Activated B cell treated with CpG ODN at 0.5 μM for 24 hours (primary cell): ENCODE data around the gene NEURL3. TPM values are rescaled to one million over a fixed set of nuclear protein-coding genes. Genes with fewer than 3 reads are reported as not detected.
A peak's percentile ranks its signal among the peaks of the same experiment; 100 is the strongest.

Experiments used
- ATAC-seq: fragments of 200-7000 bp; cut with Tn5 transposase; one replicate; pipeline ENCODE4 v1.10.0; 2021; ENCODE audit warnings: low read depth, mild to moderate bottlenecking, moderate library complexity
- CTCF ChIA-PET: fragments of 350-600 bp; sonication (Branson Sonifier 250); formaldehyde crosslinking; loops from one replicate; lab custom pipeline; 2021; ENCODE audit warnings: antibody characterized with exemption; lab: Charles Lee
- POLR2A ChIA-PET: fragments of 350-600 bp; sonication (Branson Sonifier 250); formaldehyde crosslinking; loops from one replicate; lab custom pipeline; 2021; ENCODE audit warnings: antibody characterized with exemption; lab: Charles Lee
- DNase-seq: peaks from one replicate; pipeline ENCODE4 v3.0.0; 2022
- H3K27ac Mint-ChIP-seq: one replicate; pipeline ENCODE4 v1.8.0; 2020; ENCODE audit warnings: mixed read lengths
- H3K27me3 Mint-ChIP-seq: one replicate; pipeline ENCODE4 v1.8.0; 2021; ENCODE audit warnings: mixed read lengths
- H3K36me3 Mint-ChIP-seq: one replicate; pipeline ENCODE4 v1.8.0; 2021; ENCODE audit warnings: low read depth, mixed read lengths
- H3K4me1 Mint-ChIP-seq: one replicate; pipeline ENCODE4 v1.8.0; 2021; ENCODE audit warnings: mixed read lengths
- H3K4me3 Mint-ChIP-seq: one replicate; pipeline ENCODE4 v1.8.0; 2020; ENCODE audit warnings: mild to moderate bottlenecking, mixed read lengths
- H3K9me3 Mint-ChIP-seq: one replicate; pipeline ENCODE4 v1.8.0; 2020; ENCODE audit warnings: mixed read lengths
- intact Hi-C: fragments of 100-400 bp; cut with micrococcal nuclease; formaldehyde crosslinking; loops from one replicate; pipeline ENCODE4 v1.15.1; 2024
- total RNA-seq: library from RNA; stranded (reverse); gene quantifications from 2 replicates; pipeline ENCODE4 v1.2.3, GENCODE V29; 2022
- TF ChIP-seq, protein P1 (sequence below): fragments of 200-600 bp; IDR thresholded peaks from one replicate; pipeline ENCODE4 v1.8.0; 2022; ENCODE audit warnings: antibody characterized with exemption, mild to moderate bottlenecking

NEURL3 gene
- total RNA-seq, 1 donor from 2014 or later: not detected

DNA sequence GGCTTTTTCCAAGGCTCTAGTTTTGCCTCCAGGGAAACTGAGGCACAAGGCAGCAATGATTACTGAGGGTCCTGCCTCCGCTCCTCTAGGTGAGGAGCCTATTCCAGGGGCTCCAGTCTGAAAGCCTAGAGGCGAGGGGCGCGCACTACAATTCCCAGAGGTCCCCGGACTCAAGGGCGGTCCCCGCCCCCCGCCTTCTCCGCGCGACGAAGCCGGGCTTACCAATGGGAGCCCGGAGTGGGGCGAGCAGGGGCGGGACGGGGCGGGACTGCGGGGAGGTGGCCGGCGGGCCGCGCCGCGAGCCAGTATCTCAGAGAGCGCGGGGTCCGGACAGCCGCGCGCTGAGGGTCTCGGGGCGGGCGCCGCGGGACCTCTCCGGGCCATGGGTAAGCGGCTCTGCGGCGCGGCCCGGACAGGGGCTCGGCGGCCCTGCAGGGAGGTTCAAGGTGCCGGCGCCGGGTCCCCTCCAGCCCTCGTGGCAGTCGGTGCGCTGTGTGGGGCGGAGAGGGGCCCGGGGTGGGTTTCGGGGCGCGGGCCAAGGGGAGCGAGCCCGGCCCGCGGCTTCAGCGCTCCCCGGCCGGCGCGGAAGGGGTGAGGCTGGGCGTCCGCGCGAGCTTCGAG is 31.4 kb upstream of the NEURL3 start, which contains the start of gene ARID5A:
TSS of gene ARID5A (plus strand) at position 308 of the 621 bp plus-strand sequence. CDS start at position 383, 75 bp downstream.
- Mint-ChIP-seq H3K36me3 (peaks cover 22% of the 10 kb centered on the region), H3K4me3 (peak within 1 kb of the TSS; percentile 91), H3K4me1 (peaks cover 53% of the 10 kb centered on the region), H3K27ac (peak within 1 kb of the TSS; percentile 90), H3K9me3 (no peaks in the 10 kb centered on the region), H3K27me3 (no peaks in the 10 kb centered on the region)
- ChIA-PET POLR2A (interaction anchor here (0.5 to 5.6 kb wide), 12 partner anchors 8 to 1113 kb away, joined by 3 to 161 read pairs (median 5); partner anchors contain the start of genes CIAO1, KANSL3, NCAPH and TMEM127), CTCF (interaction anchor here (2.6 to 4.4 kb wide), 2 partner anchors 8 to 18 kb away, joined by 11 to 34 read pairs; no protein-coding TSS in a partner anchor)
- DNase-seq: peak; percentile 79
- peak; percentile 74 for ATAC-seq
- TF ChIP-seq, protein P1, sequence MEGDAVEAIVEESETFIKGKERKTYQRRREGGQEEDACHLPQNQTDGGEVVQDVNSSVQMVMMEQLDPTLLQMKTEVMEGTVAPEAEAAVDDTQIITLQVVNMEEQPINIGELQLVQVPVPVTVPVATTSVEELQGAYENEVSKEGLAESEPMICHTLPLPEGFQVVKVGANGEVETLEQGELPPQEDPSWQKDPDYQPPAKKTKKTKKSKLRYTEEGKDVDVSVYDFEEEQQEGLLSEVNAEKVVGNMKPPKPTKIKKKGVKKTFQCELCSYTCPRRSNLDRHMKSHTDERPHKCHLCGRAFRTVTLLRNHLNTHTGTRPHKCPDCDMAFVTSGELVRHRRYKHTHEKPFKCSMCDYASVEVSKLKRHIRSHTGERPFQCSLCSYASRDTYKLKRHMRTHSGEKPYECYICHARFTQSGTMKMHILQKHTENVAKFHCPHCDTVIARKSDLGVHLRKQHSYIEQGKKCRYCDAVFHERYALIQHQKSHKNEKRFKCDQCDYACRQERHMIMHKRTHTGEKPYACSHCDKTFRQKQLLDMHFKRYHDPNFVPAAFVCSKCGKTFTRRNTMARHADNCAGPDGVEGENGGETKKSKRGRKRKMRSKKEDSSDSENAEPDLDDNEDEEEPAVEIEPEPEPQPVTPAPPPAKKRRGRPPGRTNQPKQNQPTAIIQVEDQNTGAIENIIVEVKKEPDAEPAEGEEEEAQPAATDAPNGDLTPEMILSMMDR: no peak
- intact Hi-C loops: loop anchor here (1.0 to 5.0 kb wide), 10 partner anchors 8 to 389 kb away; partner anchors contain the start of genes ANKRD39, CIAO1, DUSP2 and NCAPH

DNA sequence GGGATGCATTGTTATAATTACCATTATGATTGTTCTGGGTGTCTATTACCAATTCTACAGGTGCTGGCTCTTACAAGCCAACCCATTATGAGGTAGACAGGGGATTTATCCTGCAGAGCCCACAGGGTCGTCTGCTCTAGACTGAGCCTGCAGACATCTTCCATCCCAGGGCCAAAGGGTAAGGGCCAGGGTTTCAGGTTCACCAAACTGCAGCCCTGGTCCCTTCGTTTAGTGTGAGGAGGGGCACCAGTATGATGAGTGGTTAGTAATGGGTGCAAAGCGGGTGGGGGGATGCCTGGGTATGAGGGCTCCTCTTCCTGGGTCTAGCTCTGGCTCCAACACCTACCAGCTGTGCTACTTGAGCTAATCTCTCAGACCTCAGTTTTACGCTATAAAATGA is 30.2 kb upstream of the NEURL3 start:
- POLR2A ChIA-PET: interaction anchor here (0.6 to 1.1 kb wide), 3 partner anchors 8 to 390 kb away, joined by 4 to 6 read pairs (median 4); partner anchors contain the start of genes DUSP2 and NCAPH
- H3K27ac Mint-ChIP-seq: no peak overlapping the region
- no peaks in the 10 kb centered on the region for H3K9me3 Mint-ChIP-seq
- intact Hi-C loops: loop anchor here (5.0 kb wide), 6 partner anchors 198 to 388 kb away; partner anchors contain the start of genes ANKRD39, CIAO1, DUSP2 and NCAPH
- no peak overlapping the region for H3K4me3 Mint-ChIP-seq
- TF ChIP-seq, protein P1: no peak
- H3K36me3 Mint-ChIP-seq: peaks cover 13% of the 10 kb centered on the region
- no peak for ATAC-seq
- H3K4me1 Mint-ChIP-seq: peaks cover 64% of the 10 kb centered on the region
- H3K27me3 Mint-ChIP-seq: no peaks in the 10 kb centered on the region
- no peak for DNase-seq
- CTCF ChIA-PET: no interaction called here

DNA sequence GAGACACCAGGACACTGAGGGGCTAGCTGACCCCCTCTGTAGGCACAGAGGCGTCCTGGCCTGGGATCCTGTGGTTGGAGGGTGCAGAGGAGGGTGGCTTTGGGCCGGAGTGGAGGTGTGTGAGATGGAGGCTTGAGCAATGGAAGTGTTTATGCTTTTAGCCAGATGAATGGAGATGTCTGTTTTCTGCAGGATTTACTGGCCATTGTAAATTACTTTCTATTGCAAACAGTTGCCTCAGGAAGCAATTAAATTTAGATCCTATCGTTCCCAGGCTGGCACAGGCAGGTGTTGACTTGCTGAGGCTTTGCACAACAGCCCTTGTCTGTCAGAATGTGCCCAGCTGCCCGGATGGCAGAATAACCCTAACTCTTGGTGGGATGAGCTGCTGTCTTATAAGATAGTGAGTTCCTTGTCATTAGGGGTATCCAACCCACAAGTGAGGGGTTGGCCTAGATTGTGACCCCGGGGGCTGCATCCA is 29.6 kb upstream of the NEURL3 start:
- ChIA-PET CTCF (interaction anchor here (1.1 kb wide), 1 partner anchor 26 kb away, joined by 6 read pairs; no protein-coding TSS in a partner anchor), POLR2A (interaction anchor here (0.8 kb wide), 1 partner anchor 200 kb away, joined by 4 read pairs; the partner anchor contains the start of gene NCAPH)
- Mint-ChIP-seq H3K4me1 (peaks cover 64% of the 10 kb centered on the region), H3K4me3 (no peak overlapping the region), H3K9me3 (no peaks in the 10 kb centered on the region), H3K27me3 (no peaks in the 10 kb centered on the region), H3K36me3 (peaks cover 8% of the 10 kb centered on the region), H3K27ac (no peak overlapping the region)
- DNase-seq: no peak
- TF ChIP-seq, protein P1: no peak
- no peak for ATAC-seq
- intact Hi-C loops: loop anchor here (5.0 kb wide), 6 partner anchors 197 to 387 kb away; partner anchors contain the start of genes ANKRD39, CIAO1, DUSP2 and NCAPH

DNA sequence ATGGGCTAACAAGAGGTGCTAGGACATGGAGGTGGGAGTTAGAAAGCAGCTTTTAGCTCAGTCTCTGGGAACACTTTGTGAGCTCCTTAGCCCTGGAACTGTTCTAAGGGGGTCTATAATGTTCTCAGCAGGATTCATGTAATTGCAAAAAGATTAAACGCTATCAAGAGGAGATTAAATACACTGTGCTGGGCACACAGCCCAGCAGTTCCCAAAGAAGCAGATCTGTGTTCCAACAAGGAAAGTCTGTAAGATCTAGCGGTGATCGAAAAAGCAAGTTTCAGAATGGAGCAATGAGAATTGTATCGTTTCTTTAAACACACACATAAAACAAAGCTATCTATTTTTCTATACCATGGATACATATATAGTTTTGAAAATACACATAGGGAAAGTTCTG is 29.0 kb upstream of the NEURL3 start:
- ATAC-seq (no peak), DNase-seq (no peak)
- Mint-ChIP-seq H3K4me3 (no peak overlapping the region), H3K27me3 (no peaks in the 10 kb centered on the region), H3K4me1 (peaks cover 61% of the 10 kb centered on the region), H3K36me3 (peaks cover 4% of the 10 kb centered on the region), H3K27ac (no peak overlapping the region), H3K9me3 (no peaks in the 10 kb centered on the region)
- TF ChIP-seq, protein P1: no peak
- ChIA-PET POLR2A (no interaction called here), CTCF (interaction anchor here (1.1 kb wide), 1 partner anchor 25 kb away, joined by 6 read pairs; no protein-coding TSS in a partner anchor)
- intact Hi-C loops: no loop called here
